GM21515 (cell line): ENCODE results near the gene DOCK4.

Experiments
- ATAC-seq: cut with Tn5 transposase; IDR thresholded peaks from one replicate; pipeline ENCODE4 v1.9.1; 2021; ENCODE audit not compliant: unreplicated experiment

Gene DOCK4

GRCh38 chr7:112019932-112020331, 186.3 kb downstream of the DOCK4 start:
- ATAC-seq = no peak

- no peak for ATAC-seq
These were observed 187.7 kb downstream of the DOCK4 start for GRCh38 chr7:112018305-112019030.

- no peak for ATAC-seq
These were observed 191.1 kb downstream of the DOCK4 start for GRCh38 chr7:112015146-112015545.

- ATAC-seq = no peak
These were observed 191.9 kb downstream of the DOCK4 start for GRCh38 chr7:112014347-112014746.

- no peak for ATAC-seq
These were observed 192.9 kb downstream of the DOCK4 start for GRCh38 chr7:112013274-112013673.

GRCh38 chr7:112012242-112012641, 194.0 kb downstream of the DOCK4 start:
- ATAC-seq = no peak

DNA sequence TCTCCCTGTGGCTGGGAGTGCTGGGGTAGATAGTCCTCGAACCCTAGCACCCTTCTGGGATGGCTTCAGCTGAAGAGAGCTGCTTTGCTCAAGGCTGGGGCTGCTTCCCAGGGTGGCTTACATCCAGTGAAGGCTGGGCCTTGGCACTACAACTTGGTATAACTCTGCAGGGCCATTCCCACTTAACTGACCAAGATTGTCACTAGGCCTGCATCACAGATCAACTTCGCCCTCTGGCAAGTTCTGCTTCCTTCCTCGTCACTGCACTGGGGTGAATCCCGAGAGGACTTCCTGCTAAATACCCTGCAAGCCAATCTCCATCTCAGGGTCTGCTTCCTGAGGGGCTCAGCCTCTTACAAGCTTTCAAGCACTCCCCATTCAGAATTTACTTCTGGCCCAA, 195.2 kb downstream of the DOCK4 start:
- ATAC-seq = no peak

- ATAC-seq = no peak
These were observed 196.1 kb downstream of the DOCK4 start for GRCh38 chr7:112010109-112010508.

GRCh38 chr7:112009081-112009480, 197.1 kb downstream of the DOCK4 start:
- ATAC-seq = no peak

DNA sequence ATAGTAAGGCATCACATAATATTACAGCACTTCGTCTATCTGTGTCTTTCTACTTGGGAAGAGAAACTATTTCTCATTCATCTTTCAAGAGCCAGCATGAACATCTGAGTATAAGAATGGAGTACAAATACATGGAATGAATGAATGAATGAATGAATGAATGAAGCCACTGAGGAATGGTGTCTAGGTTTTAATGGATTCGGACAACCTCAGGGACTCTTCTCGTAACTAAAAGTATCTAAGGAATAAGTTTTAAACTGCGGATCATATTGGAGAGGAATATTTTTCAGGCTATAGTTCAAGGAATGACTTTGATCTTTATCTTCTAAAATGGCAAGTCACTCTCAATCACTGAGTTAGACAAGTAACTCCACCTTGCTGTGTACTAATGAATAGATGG, 199.0 kb downstream of the DOCK4 start:
- no peak for ATAC-seq

DNA sequence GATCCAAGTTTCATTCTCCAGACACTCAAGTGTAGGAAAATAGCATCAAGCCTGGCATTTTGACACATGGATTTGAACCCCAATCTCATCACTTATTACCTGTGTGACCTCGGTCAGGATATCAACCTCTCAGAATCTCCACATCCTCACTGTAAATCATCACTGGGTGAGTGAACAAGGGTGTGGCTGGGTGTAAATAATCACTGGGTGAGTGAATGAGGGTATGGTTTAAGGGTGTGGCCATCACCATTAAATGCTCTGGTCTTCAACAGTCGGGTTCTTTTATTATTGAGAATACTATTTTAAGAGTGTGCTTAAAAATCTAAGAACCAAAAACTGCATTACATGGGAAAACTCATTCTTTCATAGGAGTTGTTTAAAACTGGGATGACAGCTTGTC, 200.1 kb downstream of the DOCK4 start:
- no peak for ATAC-seq

DNA sequence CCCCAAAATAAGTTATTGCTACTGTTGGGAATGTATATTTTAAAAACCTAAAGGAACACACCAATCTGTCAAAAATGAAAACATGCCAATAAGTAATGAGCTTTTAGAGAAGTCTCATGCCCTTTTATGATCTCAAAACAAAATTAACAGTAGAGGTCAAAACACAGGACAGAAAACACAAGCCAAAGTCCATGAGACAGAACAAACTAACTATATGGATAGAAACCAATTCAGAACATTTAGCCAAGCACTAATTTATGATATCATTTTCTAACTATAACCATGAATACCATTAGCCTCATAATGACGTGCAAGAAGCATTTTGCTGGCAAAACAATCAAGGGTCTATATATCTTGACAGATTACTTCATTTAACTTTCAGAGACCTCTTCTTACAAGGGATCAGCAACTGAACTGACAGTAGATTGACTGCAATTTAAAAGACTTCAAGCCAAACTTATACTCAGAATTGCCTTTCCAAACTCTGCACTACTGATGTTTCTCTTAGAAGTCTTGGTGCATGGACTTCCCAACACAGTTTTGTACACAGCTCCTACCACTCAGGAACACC, 200.9 kb downstream of the DOCK4 start:
- ATAC-seq = no peak

- ATAC-seq = no peak
These were observed 204.9 kb downstream of the DOCK4 start for GRCh38 chr7:112001091-112001826.

- no peak for ATAC-seq
These were observed 207.9 kb downstream of the DOCK4 start for GRCh38 chr7:111998326-111998725.

DNA sequence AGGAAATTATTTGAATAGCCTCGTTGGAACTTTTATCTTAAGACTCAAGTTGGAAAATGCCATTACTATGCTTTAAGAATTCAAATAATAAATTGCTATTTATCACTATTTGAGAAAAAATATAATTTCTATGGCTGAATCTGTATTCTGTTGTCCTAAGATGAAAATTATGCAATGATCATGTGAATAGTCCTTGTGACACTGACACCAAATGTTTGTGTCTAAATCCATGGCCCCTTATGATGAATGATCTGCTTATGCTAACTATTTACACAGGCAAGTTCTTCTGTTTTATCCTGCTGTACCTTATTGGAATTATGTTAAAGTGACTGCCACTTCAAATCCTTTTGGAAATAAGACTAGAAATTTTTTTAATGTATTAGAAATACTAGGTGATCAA, 208.7 kb downstream of the DOCK4 start:
- ATAC-seq = no peak

GRCh38 chr7:111992601-111993000, 213.6 kb downstream of the DOCK4 start:
- ATAC-seq = no peak

- no peak for ATAC-seq
These were observed 215.6 kb downstream of the DOCK4 start for GRCh38 chr7:111990643-111991042.

- no peak for ATAC-seq
These were observed 218.3 kb downstream of the DOCK4 start for GRCh38 chr7:111987886-111988285.

GRCh38 chr7:111987115-111987826, 218.9 kb downstream of the DOCK4 start:
- no peak for ATAC-seq

- ATAC-seq = no peak
These were observed 219.6 kb downstream of the DOCK4 start for GRCh38 chr7:111986601-111987000.

DNA sequence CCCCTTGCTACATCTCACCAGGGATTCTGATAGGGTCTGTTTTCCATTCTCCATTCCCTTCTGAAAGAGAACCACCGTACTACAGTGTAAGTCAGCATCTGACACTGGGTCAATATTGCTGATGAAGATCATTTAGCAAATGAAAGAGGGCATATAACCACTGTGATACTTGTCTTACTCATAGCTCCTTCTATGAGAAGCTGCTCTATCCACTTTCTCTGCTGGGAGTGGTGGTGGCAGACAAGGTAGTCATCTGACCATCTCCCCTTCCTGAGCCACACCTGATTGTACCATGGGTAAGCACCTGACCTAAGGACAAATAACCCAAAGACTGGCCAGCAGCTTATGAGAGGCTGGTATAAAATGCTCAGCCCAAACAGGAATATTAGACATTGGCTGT, 220.4 kb downstream of the DOCK4 start:
- no peak for ATAC-seq

- ATAC-seq = no peak
These were observed 223.4 kb downstream of the DOCK4 start for GRCh38 chr7:111982804-111983203.
